ENCODE data around the gene MGP. TPM values are rescaled to one million over a fixed set of nuclear protein-coding genes. Genes with fewer than 3 reads are reported as not detected.

Gene MGP
- polyA plus RNA-seq, 3 donors, result not detected

GRCh38 chr12:14853961-14854360 lies 31.7 kb downstream of the MGP start:
- no peaks in the 10 kb centered on the region for H3K27me3 ChIP-seq (ENCODE audit: control insufficient read depth in 2 of 2, insufficient read depth in 2 of 2, low read length in 2 of 2)
- H3K4me1 ChIP-seq (ENCODE audit: control insufficient read depth in 1 of 2, insufficient read depth in 2 of 2, low read length in 2 of 2), result no peaks in the 10 kb centered on the region
- no peaks in the 10 kb centered on the region for H3K9me3 ChIP-seq (replicated peaks in 1 of 2; ENCODE audit: control insufficient read depth in 1 of 2, insufficient read depth in 1 of 2, low read length in 2 of 2)
- no peak overlapping the region for H3K27ac Mint-ChIP-seq
- intact Hi-C loops (cut with micrococcal nuclease), result no loop called here
- H4K20me1 ChIP-seq (ENCODE audit: insufficient read depth, low read length), result no peaks in the 10 kb centered on the region
- H3K27me3 Mint-ChIP-seq (ENCODE audit: low read depth in 3 of 3), result peaks cover 0 to 2% (median 2%) of the 10 kb centered on the region in 3 donors
- no peak overlapping the region for H3K9ac ChIP-seq (ENCODE audit: insufficient read depth, low read length, poor library complexity, severe bottlenecking)
- TF ChIP-seq, protein P1, sequence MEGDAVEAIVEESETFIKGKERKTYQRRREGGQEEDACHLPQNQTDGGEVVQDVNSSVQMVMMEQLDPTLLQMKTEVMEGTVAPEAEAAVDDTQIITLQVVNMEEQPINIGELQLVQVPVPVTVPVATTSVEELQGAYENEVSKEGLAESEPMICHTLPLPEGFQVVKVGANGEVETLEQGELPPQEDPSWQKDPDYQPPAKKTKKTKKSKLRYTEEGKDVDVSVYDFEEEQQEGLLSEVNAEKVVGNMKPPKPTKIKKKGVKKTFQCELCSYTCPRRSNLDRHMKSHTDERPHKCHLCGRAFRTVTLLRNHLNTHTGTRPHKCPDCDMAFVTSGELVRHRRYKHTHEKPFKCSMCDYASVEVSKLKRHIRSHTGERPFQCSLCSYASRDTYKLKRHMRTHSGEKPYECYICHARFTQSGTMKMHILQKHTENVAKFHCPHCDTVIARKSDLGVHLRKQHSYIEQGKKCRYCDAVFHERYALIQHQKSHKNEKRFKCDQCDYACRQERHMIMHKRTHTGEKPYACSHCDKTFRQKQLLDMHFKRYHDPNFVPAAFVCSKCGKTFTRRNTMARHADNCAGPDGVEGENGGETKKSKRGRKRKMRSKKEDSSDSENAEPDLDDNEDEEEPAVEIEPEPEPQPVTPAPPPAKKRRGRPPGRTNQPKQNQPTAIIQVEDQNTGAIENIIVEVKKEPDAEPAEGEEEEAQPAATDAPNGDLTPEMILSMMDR (IDR thresholded peaks at IDR 0.05), result no peak
- DNase-seq, result no peak
- H3K4me1 Mint-ChIP-seq, result no peaks in the 10 kb centered on the region
- no peaks in the 10 kb centered on the region for H3K36me3 Mint-ChIP-seq
- H3K4me3 ChIP-seq (replicated peaks in 1 of 3; ENCODE audit: low read depth in 2 of 3, low read length in 3 of 3), result no peak overlapping the region
- H3K36me3 ChIP-seq (replicated peaks in 1 of 2; ENCODE audit: control insufficient read depth in 1 of 2, insufficient read depth in 2 of 2, low read length in 2 of 2), result no peaks in the 10 kb centered on the region
- H3K4me2 ChIP-seq (replicated peaks; ENCODE audit: extremely low read depth, low read length, poor library complexity, severe bottlenecking), result no peak overlapping the region
- peaks cover 0 to 6% (median 3%) of the 10 kb centered on the region in 7 donors for H3K9me3 Mint-ChIP-seq
- no peaks in the 10 kb centered on the region for H3K79me2 ChIP-seq (ENCODE audit: insufficient read depth, low read length)
- H2AFZ ChIP-seq (ENCODE audit: insufficient read depth, low read depth, low read length, poor library complexity, severe bottlenecking), result no peak overlapping the region
- 100% methylated on average over 2 of the region's 3 CpGs for WGBS (ENCODE audit: insufficient coverage)
- H3K4me3 Mint-ChIP-seq, result no peak overlapping the region
- H3K27ac ChIP-seq (ENCODE audit: low read depth in 1 of 2, low read length in 2 of 2), result no peak overlapping the region

DNA sequence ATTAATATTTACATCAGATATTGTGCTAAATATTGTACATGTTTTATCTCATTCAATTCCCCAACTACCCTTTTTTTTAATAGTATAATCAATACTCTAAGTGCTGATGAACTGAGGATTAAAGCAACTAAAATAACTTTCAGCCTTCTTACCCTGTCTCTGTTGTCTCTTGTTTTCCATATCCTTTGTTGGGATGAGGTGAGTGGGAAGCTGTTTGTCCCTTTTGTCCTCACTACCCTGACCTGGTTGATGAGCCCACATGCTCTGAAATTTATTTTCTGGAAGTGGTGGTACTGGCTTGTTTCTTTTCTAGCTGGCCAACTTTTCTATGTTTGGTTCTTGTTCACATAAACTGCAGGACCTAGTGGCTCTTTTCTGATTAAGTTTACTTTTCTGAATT lies 32.8 kb downstream of the MGP start:
- no peaks in the 10 kb centered on the region for H3K36me3 Mint-ChIP-seq
- no peaks in the 10 kb centered on the region for H3K4me1 ChIP-seq (ENCODE audit: control insufficient read depth in 1 of 2, insufficient read depth in 2 of 2, low read length in 2 of 2)
- H3K36me3 ChIP-seq (replicated peaks in 1 of 2; ENCODE audit: control insufficient read depth in 1 of 2, insufficient read depth in 2 of 2, low read length in 2 of 2), result no peaks in the 10 kb centered on the region
- H3K79me2 ChIP-seq (ENCODE audit: insufficient read depth, low read length), result no peaks in the 10 kb centered on the region
- no peaks in the 10 kb centered on the region for H3K4me1 Mint-ChIP-seq
- TF ChIP-seq, protein P1 (IDR thresholded peaks at IDR 0.05), result no peak
- H3K27ac Mint-ChIP-seq, result no peak overlapping the region
- DNase-seq, result no peak
- intact Hi-C loops (cut with micrococcal nuclease), result no loop called here
- H3K9me3 ChIP-seq (replicated peaks in 1 of 2; ENCODE audit: control insufficient read depth in 1 of 2, insufficient read depth in 1 of 2, low read length in 2 of 2), result no peaks in the 10 kb centered on the region
- H3K27me3 Mint-ChIP-seq (ENCODE audit: low read depth in 3 of 3), result peaks cover 0 to 2% (median 2%) of the 10 kb centered on the region in 3 donors
- H3K4me2 ChIP-seq (replicated peaks; ENCODE audit: extremely low read depth, low read length, poor library complexity, severe bottlenecking), result no peak overlapping the region
- no peak overlapping the region for H3K4me3 ChIP-seq (replicated peaks in 1 of 3; ENCODE audit: low read depth in 2 of 3, low read length in 3 of 3)
- H3K27me3 ChIP-seq (ENCODE audit: control insufficient read depth in 2 of 2, insufficient read depth in 2 of 2, low read length in 2 of 2), result no peaks in the 10 kb centered on the region
- no peak overlapping the region for H2AFZ ChIP-seq (ENCODE audit: insufficient read depth, low read depth, low read length, poor library complexity, severe bottlenecking)
- H3K9me3 Mint-ChIP-seq, result peaks cover 0 to 2% (median 0%) of the 10 kb centered on the region in 7 donors
- H3K9ac ChIP-seq (ENCODE audit: insufficient read depth, low read length, poor library complexity, severe bottlenecking), result no peak overlapping the region
- no peaks in the 10 kb centered on the region for H4K20me1 ChIP-seq (ENCODE audit: insufficient read depth, low read length)
- no peak overlapping the region for H3K27ac ChIP-seq (ENCODE audit: low read depth in 1 of 2, low read length in 2 of 2)
- no peak overlapping the region for H3K4me3 Mint-ChIP-seq

Measured in CD14-positive monocyte (primary cell).